GM18868 (cell line): ENCODE data around the gene SRGAP3.

Experiments
- ATAC-seq: cut with Tn5 transposase; IDR thresholded peaks from one replicate; pipeline ENCODE4 v1.9.1; 2021; ENCODE audit warnings: mild to moderate bottlenecking, moderate library complexity; ENCODE audit not compliant: unreplicated experiment

SRGAP3 gene

GRCh38 chr3:9121366-9122001 lies 128.0 kb downstream of the SRGAP3 start:
- no peak for ATAC-seq

- ATAC-seq: no peak
Measured at GRCh38 chr3:9119331-9119730, 130.1 kb downstream of the SRGAP3 start.

- no peak for ATAC-seq
Measured at GRCh38 chr3:9118222-9118621, 131.2 kb downstream of the SRGAP3 start.

GRCh38 chr3:9117220-9117619 lies 132.2 kb downstream of the SRGAP3 start:
- no peak for ATAC-seq

- ATAC-seq: no peak
Measured at GRCh38 chr3:9116336-9116735, 133.1 kb downstream of the SRGAP3 start.

- ATAC-seq: no peak
Measured at GRCh38 chr3:9115336-9115735, 134.1 kb downstream of the SRGAP3 start.

GRCh38 chr3:9113040-9113439 lies 136.4 kb downstream of the SRGAP3 start:
- no peak for ATAC-seq

- no peak for ATAC-seq
Measured at GRCh38 chr3:9111866-9112265, 137.6 kb downstream of the SRGAP3 start.

GRCh38 chr3:9111417-9111816 lies 138.0 kb downstream of the SRGAP3 start:
- no peak for ATAC-seq

- ATAC-seq: no peak
Measured at GRCh38 chr3:9110802-9111201, 138.6 kb downstream of the SRGAP3 start.

- ATAC-seq: no peak
Measured at GRCh38 chr3:9110316-9110715, 139.1 kb downstream of the SRGAP3 start.

- no peak for ATAC-seq
Measured at GRCh38 chr3:9109568-9109914, 139.9 kb downstream of the SRGAP3 start.

- no peak for ATAC-seq
Measured at GRCh38 chr3:9108876-9109567, 140.4 kb downstream of the SRGAP3 start.

- no peak for ATAC-seq
Measured at GRCh38 chr3:9107738-9108137, 141.7 kb downstream of the SRGAP3 start.

- no peak for ATAC-seq
Measured at GRCh38 chr3:9105421-9105820, 144.0 kb downstream of the SRGAP3 start.

GRCh38 chr3:9104121-9104520 lies 145.3 kb downstream of the SRGAP3 start:
- no peak for ATAC-seq

GRCh38 chr3:9102240-9102981 lies 147.0 kb downstream of the SRGAP3 start:
- no peak for ATAC-seq

- ATAC-seq: no peak
Measured at GRCh38 chr3:9101286-9101685, 148.2 kb downstream of the SRGAP3 start.

- peak; percentile 96 for ATAC-seq
Measured at GRCh38 chr3:9100513-9100894, 148.9 kb downstream of the SRGAP3 start.

- ATAC-seq: peak; percentile 11
Measured at GRCh38 chr3:9099702-9100512, 149.5 kb downstream of the SRGAP3 start.
